ENCODE results near the gene SLC35B2.
A peak's percentile ranks its signal among the peaks of the same experiment; 100 is the strongest.

Gene SLC35B2

DNA sequence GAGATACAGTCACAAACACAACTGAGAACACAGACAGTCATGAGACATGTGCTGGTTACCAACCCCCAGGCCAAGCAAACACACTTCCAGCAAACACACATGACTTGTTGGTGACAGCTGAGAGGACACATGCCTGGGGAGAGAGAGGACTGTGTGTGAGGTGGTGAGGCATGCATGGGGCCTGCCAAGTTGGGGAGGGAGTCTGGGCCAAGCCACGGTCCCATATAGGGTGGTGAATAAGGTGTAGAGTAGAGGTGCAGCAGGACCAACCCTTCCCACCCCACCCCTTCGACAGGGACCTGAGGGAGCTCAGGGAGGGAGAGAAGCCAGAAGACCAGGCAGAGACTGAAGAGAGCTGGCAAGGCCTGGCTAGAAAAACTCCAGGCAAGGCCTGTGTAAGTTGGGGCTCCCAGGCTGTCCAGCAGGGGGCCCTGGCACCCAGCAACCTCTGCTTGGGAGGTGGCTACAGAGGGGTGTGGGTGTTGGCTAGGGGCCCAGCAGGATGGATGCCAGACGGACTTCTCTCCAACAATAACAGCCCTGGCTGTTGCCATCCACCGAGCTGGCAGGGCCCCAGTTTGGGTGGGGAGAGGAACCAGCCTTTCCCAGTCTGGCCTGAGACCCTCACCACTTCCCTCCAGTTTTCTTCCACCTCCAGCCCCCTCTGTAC is 35.9 kb downstream of the SLC35B2 start:
- DNase-seq, result peak; percentile 76 to 81

DNA sequence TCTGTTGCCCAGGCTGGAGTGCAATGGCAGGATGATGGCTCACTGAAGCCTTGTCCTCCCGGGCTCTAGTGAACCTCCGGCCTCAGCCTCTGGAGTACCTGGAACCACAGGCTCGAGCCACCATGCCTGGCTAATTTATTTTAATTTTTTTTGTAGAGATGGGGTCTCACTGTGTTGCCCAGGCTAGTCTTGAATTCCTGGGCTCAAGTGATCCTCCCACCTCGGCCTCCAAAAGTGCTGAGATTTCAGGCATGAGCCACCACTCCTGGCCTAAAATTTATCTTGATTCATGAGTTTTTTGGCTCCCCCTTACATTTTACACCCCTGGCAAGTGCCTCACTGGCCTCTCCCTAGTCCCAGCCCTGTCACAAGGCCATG is 36.4 kb downstream of the SLC35B2 start:
- no peak for DNase-seq

DNA sequence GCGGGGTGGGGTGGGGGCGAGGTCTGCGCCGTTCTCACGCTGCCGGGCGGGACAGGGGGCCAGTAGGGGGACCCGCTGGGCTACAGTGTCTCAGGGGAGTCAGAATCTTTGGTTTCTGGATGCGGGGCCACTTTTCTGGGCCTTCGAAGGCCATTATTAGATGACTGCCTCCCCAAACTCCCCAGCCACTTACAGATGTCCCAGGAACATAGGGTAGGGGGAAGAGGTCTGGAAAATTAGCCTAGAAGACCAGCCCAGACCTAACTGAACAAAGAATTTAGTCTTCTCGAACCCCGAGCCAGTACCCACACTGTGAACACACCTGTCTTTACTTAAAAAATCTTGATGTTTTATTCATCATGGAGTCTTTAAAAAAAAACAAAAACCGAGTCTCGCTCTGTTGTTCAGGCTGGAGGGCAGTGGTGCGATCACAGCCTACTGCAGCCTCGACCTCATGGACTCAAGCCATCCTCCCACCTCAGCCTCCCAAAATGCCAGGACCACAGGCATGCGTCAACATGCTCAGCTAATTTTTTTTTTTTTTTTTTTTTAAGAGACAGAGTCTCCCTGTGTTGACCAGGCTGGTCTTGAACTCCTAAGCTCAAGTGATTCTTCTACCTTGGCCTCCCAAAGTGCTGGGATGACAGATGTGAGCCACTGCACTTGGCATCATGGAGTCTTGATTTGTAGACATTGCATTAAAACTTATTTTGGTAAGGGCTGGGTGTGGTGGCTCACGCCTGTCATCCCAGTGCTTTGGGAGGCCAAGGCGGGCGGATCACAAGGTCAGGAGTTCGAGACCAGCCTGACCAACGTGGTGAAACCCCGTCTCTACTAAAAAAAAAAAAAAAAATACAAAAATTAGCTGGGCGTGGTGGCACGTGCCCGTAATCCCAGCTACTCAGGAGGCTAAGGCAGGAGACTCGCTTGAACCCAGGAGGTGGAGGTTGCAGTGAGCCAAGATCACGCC is 37.2 kb downstream of the SLC35B2 start:
- DNase-seq, result no peak

DNA sequence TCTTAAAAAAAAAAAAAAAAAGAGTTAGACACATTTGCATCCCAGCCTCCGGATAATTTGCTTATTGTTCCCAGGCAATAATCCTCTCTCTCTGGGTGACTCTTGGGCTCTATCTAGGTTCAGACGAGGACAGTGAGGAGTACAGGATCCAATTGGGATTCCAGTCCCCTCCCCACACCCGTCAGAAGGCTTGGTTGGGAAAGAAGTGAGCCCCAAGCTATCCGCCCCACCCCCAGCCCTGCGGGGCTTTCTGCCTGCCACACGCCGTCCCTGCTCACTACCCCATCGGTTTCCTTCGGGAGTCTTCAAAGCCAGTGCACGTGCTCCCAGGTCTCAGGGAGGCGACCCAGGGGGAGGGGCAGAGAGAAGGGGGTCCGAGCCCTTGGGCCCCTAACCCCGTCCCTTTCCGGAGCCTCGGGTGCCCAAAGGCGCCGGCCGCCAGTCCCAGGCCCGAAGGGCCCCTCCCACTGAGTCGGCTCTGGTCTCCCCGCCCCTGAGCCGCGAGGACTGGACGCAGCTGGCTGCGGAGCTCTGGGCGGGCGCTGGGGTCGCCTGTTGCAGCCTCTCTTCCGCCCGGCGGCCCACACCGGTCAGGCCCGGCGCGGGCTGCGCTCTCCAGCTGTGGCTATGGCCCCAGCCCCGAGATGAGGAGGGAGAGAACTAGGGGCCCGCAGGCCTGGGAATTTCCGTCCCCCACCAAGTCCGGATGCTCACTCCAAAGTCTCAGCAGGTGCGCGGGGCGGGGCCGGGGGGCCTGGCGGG is 38.1 kb downstream of the SLC35B2 start:
- DNase-seq, result peak; percentile 60 to 73

DNA sequence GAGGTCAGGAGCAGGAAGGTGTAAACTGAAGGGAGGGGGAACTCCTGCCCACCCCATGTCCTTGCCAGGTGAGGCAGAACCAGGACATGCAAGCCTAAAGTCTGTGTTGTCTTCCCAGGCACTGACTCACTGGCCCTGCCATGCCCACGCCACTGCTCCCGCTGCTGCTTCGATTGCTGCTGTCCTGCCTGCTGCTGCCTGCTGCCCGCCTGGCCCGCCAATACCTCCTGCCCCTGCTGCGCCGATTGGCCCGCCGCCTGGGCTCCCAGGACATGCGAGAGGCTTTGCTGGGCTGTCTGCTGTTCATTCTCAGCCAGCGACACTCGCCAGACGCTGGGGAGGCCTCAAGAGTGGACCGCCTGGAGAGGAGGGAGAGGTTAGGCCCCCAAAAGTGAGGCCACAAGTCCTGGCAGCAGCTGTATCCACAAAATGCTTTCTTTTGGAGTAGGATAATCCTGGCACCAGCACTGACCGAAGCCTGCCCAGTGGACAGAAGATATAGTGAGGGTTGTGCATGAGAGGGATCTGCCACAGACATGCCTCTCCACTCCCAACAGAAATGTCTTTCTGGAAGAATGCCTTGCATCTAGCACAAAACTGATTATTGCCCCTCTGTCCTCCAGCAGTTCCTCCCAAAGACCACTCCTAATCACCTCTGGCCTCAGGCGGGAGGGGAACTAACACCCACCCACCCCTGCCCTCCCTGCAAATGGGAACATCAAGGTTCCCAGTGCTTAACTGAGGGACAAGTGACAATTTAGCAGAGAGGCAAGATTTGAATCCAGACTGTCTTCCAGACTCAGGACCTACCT is 39.8 kb downstream of the SLC35B2 start:
- DNase-seq, result no peak

DNA sequence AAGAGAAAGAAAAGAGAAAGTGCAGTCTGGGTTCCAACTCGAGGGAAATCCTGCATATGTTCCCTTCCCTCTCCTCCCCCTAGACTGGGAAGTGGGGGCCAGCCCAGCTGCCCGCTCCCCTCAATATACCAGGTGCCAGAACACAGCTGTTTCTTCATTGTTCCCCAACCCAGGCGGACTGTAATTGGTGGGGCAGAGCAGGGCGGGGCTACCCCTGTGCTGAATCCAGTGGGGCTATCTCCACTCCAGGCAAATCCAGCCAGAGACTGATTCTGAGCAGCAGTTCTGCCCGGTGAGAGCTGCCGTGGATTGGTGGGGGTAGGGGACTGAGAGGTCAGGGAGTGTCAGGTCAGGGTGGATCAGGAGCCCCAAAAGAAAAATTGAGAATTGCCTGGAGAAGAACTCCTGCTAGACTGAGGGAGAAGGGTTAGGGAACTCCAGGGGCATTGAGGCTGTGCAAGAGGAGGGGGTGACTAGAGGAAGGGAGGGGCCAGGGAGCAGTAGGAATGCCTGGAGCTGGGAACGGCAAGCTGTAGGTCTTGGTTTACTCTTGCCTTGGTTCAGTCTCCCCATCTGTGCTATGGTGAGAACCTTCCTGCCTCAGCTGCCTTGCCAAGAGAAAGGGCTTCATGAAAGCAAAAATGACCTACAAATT is 40.5 kb downstream of the SLC35B2 start, which contains the start of gene MYMX:
Gene MYMX (plus strand): TSS at position 250 of the 655 bp plus-strand sequence. CDS start 546 bp downstream, outside the sequence.
- DNase-seq, result no peak

DNA sequence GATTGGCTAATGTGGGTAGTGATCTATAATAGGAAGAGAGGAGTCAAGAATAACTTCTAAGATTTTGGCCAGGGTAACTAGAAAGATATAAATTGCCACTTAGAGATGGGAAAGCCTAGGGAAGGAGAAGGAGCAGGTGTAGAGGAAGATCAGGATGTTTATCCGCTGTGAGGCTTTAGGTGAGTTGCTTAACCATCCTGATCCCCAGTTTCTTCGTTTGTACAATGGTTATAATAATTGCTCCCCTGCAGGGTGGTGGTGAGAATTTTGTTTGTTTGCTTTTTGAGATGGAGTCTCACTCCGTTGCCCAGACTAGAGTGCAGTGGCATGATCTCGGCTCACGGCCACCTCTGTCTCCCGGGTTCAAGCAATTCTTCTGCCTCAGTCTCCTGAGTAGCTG is 43.0 kb downstream of the SLC35B2 start:
- no peak for DNase-seq

DNA sequence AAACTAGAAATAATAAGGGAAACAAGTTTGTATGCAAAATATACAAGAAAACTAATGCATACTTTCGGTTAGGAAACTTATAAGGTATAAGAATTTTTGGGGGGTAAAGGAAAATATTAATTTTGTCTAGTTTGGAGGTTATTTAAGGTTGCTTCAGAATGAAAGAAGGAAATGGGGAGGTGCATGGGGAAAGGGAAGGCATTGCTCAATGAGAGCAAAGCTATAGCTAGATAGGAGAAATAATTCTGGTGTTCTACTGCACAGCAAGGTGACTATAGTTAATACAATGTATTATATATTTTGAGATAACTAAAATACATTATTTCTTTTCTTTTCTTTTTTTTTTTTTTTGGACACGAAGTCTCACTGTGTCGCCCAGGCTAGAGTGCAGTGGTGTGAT is 46.0 kb downstream of the SLC35B2 start:
- peak; percentile 15 to 63 for DNase-seq

DNA sequence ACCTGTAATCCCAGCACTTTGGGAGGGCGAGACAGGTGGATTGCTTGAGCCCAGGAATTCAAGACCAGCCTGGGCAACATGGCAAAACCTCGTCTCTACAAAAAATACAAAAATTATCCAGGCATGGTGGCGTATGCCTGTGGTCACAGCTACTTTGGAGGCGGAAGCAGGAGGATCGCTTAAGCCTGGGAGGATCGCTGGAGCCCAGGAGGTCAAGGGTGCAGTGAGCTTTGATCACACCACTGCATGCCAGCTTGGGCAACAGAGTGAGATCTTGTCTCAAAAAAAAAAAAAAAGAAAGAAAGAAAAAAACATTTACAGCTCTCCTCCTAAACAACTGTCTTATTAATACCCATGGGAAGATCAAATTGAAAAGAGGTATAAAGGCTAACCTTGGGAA is 49.4 kb downstream of the SLC35B2 start:
- no peak for DNase-seq

All from inflammatory macrophage (primary cell).